HCT116 (cell line): ENCODE results near the gene SLC35E2B. TPM values are rescaled to one million over a fixed set of nuclear protein-coding genes. Genes with fewer than 3 reads are reported as not detected.
A peak's percentile ranks its signal among the peaks of the same experiment; 100 is the strongest.

ENCODE experiments used
- ATAC-seq: fragments of 200-7000 bp; cut with Tn5 transposase; 2 replicates; pipeline ENCODE4 v1.9.1; 2020; ENCODE audit warnings: mild to moderate bottlenecking, moderate library complexity
- BruUV-seq: library from RNA; stranded (reverse); fragments of 400-500 nt; replicated peaks from 2 replicates; lab custom pipeline; 2021; lab: Mats Ljungman, UMichigan
- CTCF ChIA-PET: fragments of 300-600 bp; sonication (Branson Sonifier 250); formaldehyde crosslinking; loops from one replicate; lab custom pipeline; 2021; ENCODE audit warnings: antibody characterized with exemption; lab: Charles Lee
- POLR2A ChIA-PET: fragments of 300-600, 350-600 bp; sonication (Branson Sonifier 250); formaldehyde crosslinking; loops from one replicate; lab custom pipeline; 2021; ENCODE audit warnings: antibody characterized with exemption; lab: Charles Lee
- RAD21 ChIA-PET, 2 experiments: fragments of 300-600 bp; sonication (Branson Sonifier 250); formaldehyde crosslinking; loops; one replicate each; lab custom pipeline; 2023; ENCODE audit warnings: low total read pairs in 2 of 2; ENCODE audit not compliant: uncharacterized antibody in 2 of 2, unreplicated experiment in 2 of 2, low non-redundant PET in 1 of 2; lab: Charles Lee
- DNase-seq: peaks from one replicate; pipeline ENCODE4 v3.0.0-alpha.2; 2010; ENCODE audit warnings: low read depth, low spot score
- H2AFZ ChIP-seq: fragments of 200-600 bp; shearing (Covaris generic), sonication (generic); 2 replicates; pipeline ENCODE4 v1.6.1; 2017; ENCODE audit warnings: low read depth, mixed run types, mixed read lengths, antibody characterized with exemption, low read length; ENCODE audit not compliant: poor library complexity, severe bottlenecking
- H3K27ac ChIP-seq: 2 replicates; pipeline ENCODE4 v1.5.1; 2012; ENCODE audit warnings: low read depth, low read length
- H3K27me3 ChIP-seq: fragments of 200-600 bp; sonication (generic); 2 replicates; pipeline ENCODE4 v1.6.1; 2016; ENCODE audit warnings: mixed run types, low read length, mixed read lengths; ENCODE audit not compliant: insufficient read depth
- H3K36me3 ChIP-seq, 2 experiments: fragments of 200-500 bp in 1 of 2; fragments of 200-600 bp in 1 of 2; sonication (Bioruptor generic) in 1 of 2; sonication (generic) in 1 of 2; 2 replicates each; pipeline versions ENCODE4 v1.5.1 to v1.6.1; 2014 to 2016; ENCODE audit warnings: low read length in 2 of 2, inconsistent platforms in 1 of 2, mixed read lengths in 1 of 2, mixed run types in 1 of 2; ENCODE audit not compliant: insufficient read depth in 2 of 2, control insufficient read depth in 1 of 2
- H3K4me1 ChIP-seq, 2 experiments: fragments of 200-600 bp in 1 of 2; sonication (generic) in 1 of 2; 2 replicates each; pipeline versions ENCODE4 v1.5.1 to v1.6.1; 2012 to 2017; ENCODE audit warnings: low read length in 2 of 2, inconsistent platforms in 1 of 2, mild to moderate bottlenecking in 1 of 2, mixed read lengths in 1 of 2, mixed run types in 1 of 2, moderate library complexity in 1 of 2; ENCODE audit not compliant: insufficient read depth in 2 of 2, control insufficient read depth in 1 of 2
- H3K4me2 ChIP-seq: fragments of 200-600 bp; sonication (generic); 2 replicates; pipeline ENCODE4 v1.6.1; 2017; ENCODE audit warnings: mixed run types, low read length, mixed read lengths
- H3K4me3 ChIP-seq, 2 experiments: fragments of 200-600 bp in 1 of 2; sonication (generic) in 1 of 2; replicated peaks in 1 of 2; 2 replicates each; pipeline ENCODE4 v1.5.1; 2011 to 2016; ENCODE audit warnings: low read length in 2 of 2, control low read depth in 1 of 2, low read depth in 1 of 2, mild to moderate bottlenecking in 1 of 2, mixed read lengths in 1 of 2, mixed run types in 1 of 2
- H3K79me2 ChIP-seq: fragments of 200-600 bp; sonication (generic); 2 replicates; pipeline ENCODE4 v1.6.1; 2017; ENCODE audit warnings: mild to moderate bottlenecking, mixed run types, low read length, moderate library complexity, mixed read lengths; ENCODE audit not compliant: insufficient read depth
- H3K9ac ChIP-seq: fragments of 200-600 bp; sonication (generic); 2 replicates; pipeline ENCODE4 v1.6.1; 2016; ENCODE audit warnings: low read length, mixed read lengths
- H3K9me2 ChIP-seq: fragments of 200-600 bp; sonication (generic), shearing (Covaris generic); 2 replicates; pipeline ENCODE4 v1.6.1; 2017; ENCODE audit warnings: mixed run types, mild to moderate bottlenecking, moderate library complexity; ENCODE audit not compliant: insufficient read depth
- H3K9me3 ChIP-seq, 2 experiments: fragments of 200-500 bp in 1 of 2; fragments of 200-600 bp in 1 of 2; sonication (Bioruptor generic) in 1 of 2; sonication (generic) in 1 of 2; 2 replicates each; pipeline ENCODE4 v1.6.1; 2014 to 2017; ENCODE audit warnings: low read length in 2 of 2, mixed read lengths in 2 of 2, inconsistent platforms in 1 of 2, low read depth in 1 of 2, mild to moderate bottlenecking in 1 of 2, mixed run types in 1 of 2, moderate library complexity in 1 of 2; ENCODE audit not compliant: control insufficient read depth in 1 of 2, insufficient read depth in 1 of 2
- H4K20me1 ChIP-seq: fragments of 200-600 bp; sonication (generic), shearing (Covaris generic); 2 replicates; pipeline ENCODE4 v1.6.1; 2017; ENCODE audit warnings: mixed run types, mild to moderate bottlenecking, moderate library complexity; ENCODE audit not compliant: insufficient read depth
- CEBPB ChIP-seq: IDR thresholded peaks from 2 replicates; pipeline ENCODE4 v1.6.1; 2012; ENCODE audit warnings: low read depth
- FOSL1 ChIP-seq: IDR thresholded peaks from 2 replicates; pipeline ENCODE4 v1.6.1; 2012; ENCODE audit warnings: low read depth
- MAX ChIP-seq: IDR thresholded peaks from 2 replicates; pipeline ENCODE4 v1.6.1; 2012
- POLR2A ChIP-seq: IDR thresholded peaks from 2 replicates; pipeline ENCODE4 v1.7.0; 2011; ENCODE audit warnings: borderline replicate concordance; ENCODE audit not compliant: insufficient read depth, insufficient read length; ENCODE audit errors: extremely low read depth
- POLR2AphosphoS5 ChIP-seq: IDR thresholded peaks from 2 replicates; pipeline ENCODE4 v1.6.1; 2011; ENCODE audit warnings: mild to moderate bottlenecking, low read depth, low read length, moderate library complexity
- YY1 ChIP-seq: IDR thresholded peaks from 2 replicates; pipeline ENCODE4 v1.6.1; 2011; ENCODE audit warnings: low read length, low read depth, moderate library complexity, mild to moderate bottlenecking; ENCODE audit not compliant: insufficient replicate concordance; ENCODE audit errors: extremely low read depth
- ZFX ChIP-seq: fragments of 450-650 bp; IDR thresholded peaks from 2 replicates; pipeline ENCODE4 v1.6.1; 2017
- ZNF274 ChIP-seq: fragments of 200-500 bp; sonication (Bioruptor generic); IDR thresholded peaks from 2 replicates; pipeline ENCODE4 v1.6.1; 2014; ENCODE audit warnings: mild to moderate bottlenecking, low read depth, low read length, inconsistent platforms
- intact Hi-C: fragments of 100-400 bp; cut with micrococcal nuclease; formaldehyde crosslinking; loops from 2 replicates; pipeline ENCODE4 v1.10.0; 2022
- total RNA-seq: library from RNA; stranded (reverse); gene quantifications from one replicate; pipeline ENCODE4 v1.2.1, GENCODE V29; 2021; ENCODE audit not compliant: unreplicated experiment

The SLC35E2B gene
- total RNA-seq, 1 experiment from 2014 or later: 30.3 TPM

DNA sequence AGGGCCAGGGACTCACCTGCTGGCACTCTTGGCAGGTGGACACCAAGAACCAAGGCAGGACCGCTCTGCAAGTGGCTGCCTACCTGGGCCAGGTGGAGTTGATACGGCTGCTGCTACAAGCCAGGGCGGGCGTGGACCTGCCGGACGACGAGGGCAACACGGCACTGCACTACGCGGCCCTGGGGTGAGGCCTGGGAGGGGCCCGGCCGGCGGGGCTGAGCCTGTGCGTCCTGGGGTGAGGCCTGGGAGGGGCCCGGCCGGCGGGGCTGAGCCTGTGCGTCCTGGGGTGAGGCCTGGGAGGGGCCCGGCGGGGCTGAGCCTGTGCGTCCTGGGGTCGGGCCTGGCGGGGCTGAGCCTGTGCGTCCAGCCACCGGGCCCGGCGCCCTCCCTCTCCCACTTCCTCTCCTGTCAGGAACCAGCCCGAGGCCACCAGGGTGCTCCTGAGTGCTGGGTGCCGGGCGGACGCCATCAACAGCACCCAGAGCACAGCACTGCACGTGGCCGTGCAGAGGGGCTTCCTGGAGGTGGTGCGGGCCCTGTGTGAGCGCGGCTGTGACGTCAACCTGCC lies 65.2 kb downstream of the SLC35E2B start:
- H3K27me3 ChIP-seq: no peaks in the 10 kb centered on the region
- no peaks in the 10 kb centered on the region for H3K36me3 ChIP-seq
- intact Hi-C loops: no loop called here
- H3K4me1 ChIP-seq: peaks cover 4 to 38% of the 10 kb centered on the region in 2 experiments
- no TSS peak for BruUV-seq
- H3K9me3 ChIP-seq: no peaks in the 10 kb centered on the region
- no peaks in the 10 kb centered on the region for H4K20me1 ChIP-seq
- H3K4me2 ChIP-seq: peak overlapping the region; percentile 84
- DNase-seq: peak; percentile 43
- CTCF ChIA-PET: interaction anchor here (1.2 kb wide), 1 partner anchor 281 kb away, joined by 6 read pairs; no protein-coding TSS in a partner anchor
- H3K9ac ChIP-seq: peak overlapping the region; percentile 86
- H3K4me3 ChIP-seq: peak overlapping the region; percentile 69 to 88
- H2AFZ ChIP-seq: no peak overlapping the region
- peaks cover 13% of the 10 kb centered on the region; the same call in 1 of the 2 replicates for H3K79me2 ChIP-seq
- POLR2A ChIA-PET: interaction anchor here (1.4 to 2.4 kb wide), 2 partner anchors 12 kb away, joined by 3 to 15 read pairs; partner anchors contain the start of gene MIB2
- H3K27ac ChIP-seq: peak overlapping the region; percentile 99
- RAD21 ChIA-PET: no interaction called here
- ATAC-seq: peak; percentile 73
- H3K9me2 ChIP-seq: no peaks in the 10 kb centered on the region
- no peak for TF ChIP-seq CEBPB
- TF ChIP-seq FOSL1: no peak
- no peak for TF ChIP-seq MAX
- TF ChIP-seq POLR2AphosphoS5: peak; percentile 55; the same call in 1 of the 2 replicates
- peak; percentile 14 for TF ChIP-seq POLR2A
- no peak for TF ChIP-seq ZNF274
- TF ChIP-seq YY1: no peak
- TF ChIP-seq ZFX: peak; percentile 64; the same call in 1 of the 2 replicates
- TF ChIP-seq, all 23 proteins: peak for 3
